ENCODE measurements around the gene NRIP2.

NRIP2 gene

DNA sequence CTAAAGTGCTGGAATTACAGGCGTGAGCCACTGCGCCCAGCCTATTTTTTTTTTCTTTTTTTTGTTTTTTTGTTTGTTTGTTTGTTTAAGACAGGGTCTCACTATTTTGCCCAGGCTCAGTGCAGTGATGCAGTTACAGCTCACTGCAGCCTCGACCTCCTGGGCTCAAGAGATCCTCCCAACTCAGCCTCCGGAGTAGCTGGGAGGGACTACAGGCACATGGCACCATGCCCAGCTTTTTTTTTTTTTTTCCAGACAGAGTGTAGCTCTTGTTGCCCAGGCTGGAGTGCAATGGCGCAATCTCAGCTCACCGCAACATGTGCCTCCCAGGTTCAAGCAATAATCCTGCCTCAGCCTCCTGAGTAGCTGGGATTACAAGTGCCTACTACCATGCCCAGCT lies 28.1 kb downstream of the NRIP2 start:
- no peak for DNase-seq (ENCODE audit: low read depth in 2 of 2)

DNA sequence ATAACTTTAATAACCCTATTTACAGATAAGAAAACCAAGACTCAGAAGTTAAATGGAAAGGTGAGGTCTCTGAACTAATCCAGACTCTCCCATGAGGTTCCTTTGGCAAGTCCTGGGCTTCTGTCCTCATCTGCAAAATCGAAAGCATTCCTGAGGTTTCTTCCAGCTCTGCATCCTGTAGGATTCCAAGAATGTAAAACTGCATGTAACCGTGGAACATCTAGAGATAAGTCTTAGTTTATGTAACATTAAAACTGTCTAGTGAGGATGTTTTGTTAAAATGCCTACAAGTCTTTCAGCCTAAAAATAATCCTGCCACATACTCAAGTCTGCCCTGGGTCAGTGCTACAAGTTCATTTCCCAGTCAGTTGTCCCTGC lies 29.7 kb downstream of the NRIP2 start:
- DNase-seq (ENCODE audit: low read depth in 2 of 2) = no peak

GRCh38 chr12:2804393-2805142 lies 30.3 kb downstream of the NRIP2 start:
- DNase-seq (ENCODE audit: low read depth in 2 of 2) = no peak

DNA sequence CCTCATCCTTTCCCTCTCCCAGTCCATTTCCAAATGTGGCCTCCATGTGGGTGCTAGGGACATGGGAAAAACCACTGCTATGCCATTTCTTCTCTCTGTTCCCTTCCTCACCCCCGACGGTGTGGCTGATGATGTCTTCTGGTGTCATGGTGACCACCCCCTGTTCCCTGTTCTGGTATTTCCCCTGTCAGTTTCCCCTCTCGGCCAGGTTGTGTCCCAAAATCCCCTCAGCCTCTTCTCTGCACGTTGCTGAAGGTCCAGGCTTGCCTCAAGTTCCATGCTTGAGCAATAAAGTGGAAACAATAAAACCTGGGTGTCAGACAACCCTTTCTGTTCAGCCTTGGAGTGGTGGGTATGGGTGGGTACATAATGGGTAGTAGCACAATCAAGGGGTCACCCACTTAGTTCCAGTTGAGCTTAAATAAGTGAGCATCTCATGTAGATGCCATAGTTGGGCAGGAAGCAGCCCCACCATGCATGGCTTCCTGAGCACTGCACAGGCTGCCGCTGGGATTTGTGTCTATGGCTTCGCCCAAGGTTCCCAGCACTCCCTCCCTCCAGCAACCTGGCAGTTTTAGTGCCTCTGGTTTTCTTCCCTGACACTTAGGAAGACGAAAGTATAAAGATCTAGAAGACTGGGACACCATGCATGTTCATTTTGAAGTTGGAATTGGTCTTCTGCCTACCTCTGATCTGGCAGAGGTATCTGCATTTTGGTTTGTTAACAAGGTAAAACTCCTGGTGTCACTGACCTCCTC lies 31.0 kb downstream of the NRIP2 start:
- no peak for DNase-seq (ENCODE audit: low read depth in 2 of 2)

DNA sequence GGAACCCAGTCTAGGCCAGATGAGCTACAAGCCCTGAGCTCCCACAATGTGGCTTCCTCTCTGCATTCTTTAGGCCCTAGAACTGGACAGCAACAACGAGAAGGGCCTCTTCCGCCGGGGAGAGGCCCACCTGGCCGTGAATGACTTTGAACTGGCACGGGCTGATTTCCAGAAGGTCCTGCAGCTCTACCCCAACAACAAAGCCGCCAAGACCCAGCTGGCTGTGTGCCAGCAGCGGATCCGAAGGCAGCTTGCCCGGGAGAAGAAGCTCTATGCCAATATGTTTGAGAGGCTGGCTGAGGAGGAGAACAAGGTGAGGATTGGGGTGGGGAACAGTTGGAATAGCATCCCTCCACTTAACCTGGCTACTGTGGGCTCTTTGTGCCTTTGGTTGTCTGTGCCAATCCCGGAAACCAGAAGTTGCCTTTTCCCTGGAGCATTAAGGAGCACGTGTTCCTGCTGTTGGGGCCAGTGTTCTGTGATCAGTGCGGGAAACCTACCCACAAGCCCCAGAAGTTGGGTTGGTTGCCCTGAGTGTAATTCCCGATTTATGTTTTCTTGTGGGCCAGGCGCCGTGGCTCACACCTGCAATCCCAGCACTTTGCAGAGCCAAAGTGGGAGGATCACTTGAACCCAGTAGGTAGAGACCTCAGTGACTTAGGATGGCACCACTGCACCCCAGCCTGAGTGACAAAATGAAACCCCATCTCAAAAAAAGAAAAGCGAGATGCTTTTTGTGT lies 33.6 kb downstream of the NRIP2 start:
- no peak for DNase-seq (ENCODE audit: low read depth in 2 of 2)

- DNase-seq (ENCODE audit: low read depth in 2 of 2) = no peak
These were observed 34.7 kb downstream of the NRIP2 start for GRCh38 chr12:2800046-2800570.

DNA sequence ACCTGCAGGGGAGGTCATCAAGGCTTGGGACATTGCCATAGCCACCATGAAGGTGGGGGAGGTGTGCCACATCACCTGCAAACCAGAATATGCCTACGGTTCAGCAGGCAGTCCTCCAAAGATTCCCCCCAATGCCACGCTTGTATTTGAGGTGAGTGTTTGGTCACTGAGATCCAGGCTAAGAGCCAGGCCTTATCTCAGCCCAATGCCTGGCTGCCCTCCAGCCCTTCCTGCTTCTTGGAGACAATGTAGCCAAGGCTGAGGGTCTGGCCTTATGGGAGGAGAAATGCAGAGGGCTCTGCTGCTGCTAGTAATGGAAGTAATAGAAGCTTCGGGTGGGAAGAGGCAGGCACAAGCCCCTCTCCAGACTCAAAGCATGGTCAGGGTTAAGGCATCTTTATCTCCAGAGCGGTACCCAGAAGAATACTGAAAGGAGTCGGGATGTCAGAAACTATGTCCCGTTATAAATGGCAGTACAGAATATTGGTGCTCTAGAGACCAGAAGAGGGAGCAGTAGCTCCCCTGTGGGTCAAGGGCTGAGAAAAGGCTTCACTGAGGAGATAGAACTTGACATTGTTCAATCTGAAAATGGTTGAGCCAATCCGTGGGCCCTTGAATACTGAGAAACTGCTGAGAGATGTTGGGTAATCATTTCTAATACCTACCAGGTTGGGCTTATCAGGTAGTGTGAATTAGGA lies 37.0 kb downstream of the NRIP2 start:
- DNase-seq (ENCODE audit: low read depth in 2 of 2) = no peak

DNA sequence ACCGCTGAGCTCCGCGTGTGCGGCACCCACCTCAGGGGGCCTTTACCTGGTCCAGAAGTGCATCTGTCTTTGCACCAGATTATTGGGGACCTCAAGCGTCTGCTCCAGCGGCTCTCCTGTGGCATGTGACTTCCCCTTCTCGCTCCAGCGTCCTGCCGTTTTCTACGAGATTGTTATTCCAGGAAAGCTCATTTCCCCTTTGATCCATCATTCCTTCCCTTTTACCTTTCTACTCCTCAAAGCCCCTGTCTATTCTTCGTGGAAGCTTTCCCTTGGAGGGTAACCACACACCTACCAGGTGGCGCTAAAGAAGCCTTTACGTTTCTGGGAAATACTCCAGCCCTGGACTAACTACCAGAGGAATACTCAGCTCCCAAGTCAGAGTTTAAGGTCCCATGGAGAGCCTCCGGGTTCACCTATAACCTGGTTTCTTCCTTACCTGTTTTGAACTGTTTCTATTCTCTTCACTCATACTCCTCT lies 38.6 kb downstream of the NRIP2 start:
- DNase-seq (ENCODE audit: low read depth in 2 of 2) = no peak

- peak; percentile 32 to 60 for DNase-seq (ENCODE audit: low read depth in 2 of 2)
These were observed 39.3 kb downstream of the NRIP2 start for GRCh38 chr12:2795291-2796186.

- DNase-seq (ENCODE audit: low read depth in 2 of 2) = peak; percentile 80 to 82
These were observed 40.0 kb downstream of the NRIP2 start, which contains the start of gene FKBP4 for GRCh38 chr12:2794736-2795289. FKBP4 (plus strand) TSS chr12:2794970; CDS start chr12:2795140, 170 bp downstream.

GRCh38 chr12:2794191-2794735 lies 40.6 kb downstream of the NRIP2 start:
- DNase-seq (ENCODE audit: low read depth in 2 of 2) = no peak

DNA sequence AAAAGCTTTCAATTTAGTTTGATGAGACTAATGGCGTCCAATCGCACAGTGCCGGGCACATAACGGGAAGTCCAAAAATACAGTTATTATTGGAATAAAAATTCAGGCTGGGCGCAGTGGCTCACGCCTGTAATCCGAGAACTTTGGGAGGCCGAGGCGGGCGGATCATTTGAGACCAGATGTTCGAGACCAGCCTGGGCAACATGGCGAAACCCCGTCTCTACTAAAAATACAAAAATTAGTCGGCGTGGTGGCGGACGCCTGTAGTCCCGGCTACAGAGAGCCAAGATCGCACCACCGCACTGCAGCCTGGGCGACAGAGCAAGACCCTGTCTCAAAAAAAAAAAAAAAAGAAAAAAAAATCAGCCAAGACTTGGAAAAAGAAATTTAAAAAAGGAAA lies 41.3 kb downstream of the NRIP2 start:
- DNase-seq (ENCODE audit: low read depth in 2 of 2) = no peak

DNA sequence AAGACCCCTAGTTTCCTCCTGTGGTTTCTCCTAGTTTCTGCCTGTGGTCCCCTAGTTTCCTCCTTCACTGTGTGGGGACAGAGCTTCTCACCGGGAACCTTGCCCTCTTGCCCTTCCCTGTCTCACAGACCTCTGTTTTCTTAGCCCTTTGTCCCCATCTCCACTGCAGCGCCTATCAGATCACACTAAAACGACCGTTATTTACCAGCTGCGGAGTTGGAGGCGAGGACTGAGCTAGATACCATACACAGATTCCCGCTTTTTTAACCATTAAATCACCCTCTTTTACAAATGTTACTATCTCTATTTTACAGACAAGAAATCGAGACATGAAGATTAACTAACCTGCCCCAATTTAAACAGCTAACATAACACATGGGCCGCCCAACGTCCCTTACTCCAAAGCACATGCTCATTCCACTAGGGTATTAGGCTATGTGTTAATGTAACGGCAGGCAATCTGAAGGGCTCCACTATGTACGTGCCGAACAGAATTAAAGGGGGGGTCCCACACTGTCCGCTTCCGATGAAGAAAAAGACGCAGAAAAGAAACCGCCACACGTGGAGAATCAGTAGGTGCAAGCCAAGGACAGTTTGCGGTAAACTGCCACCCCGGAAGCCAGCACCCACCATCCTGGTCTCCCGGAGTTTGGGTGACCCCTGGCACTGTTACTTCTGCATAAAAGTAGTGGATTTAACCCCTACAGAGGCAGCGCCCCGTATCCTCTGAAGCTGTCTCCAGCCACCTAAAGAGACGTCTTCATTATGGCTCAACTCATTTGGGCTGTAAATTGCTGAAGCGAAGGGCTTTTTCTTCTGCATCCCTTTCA lies 41.9 kb downstream of the NRIP2 start:
- no peak for DNase-seq (ENCODE audit: low read depth in 2 of 2)

DNA sequence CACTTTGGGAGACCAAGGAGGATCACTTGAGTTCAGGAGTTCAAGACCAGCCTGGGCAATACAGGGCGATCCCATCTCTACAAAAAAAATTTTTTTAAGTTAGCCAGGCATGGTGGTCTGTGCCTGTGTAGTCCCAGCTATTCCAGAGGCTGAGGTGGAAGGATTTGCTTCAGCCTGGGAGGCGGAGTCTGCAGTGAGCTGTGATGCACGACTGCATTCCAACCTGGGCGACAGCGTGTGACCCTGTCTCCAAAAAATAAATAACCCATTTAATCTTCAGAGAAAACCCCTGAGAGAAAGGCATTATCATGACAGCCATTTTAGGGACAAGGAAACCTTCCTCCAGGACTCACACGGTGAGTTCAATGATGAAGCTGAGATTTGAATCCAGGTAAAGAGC lies 43.7 kb downstream of the NRIP2 start:
- DNase-seq (ENCODE audit: low read depth in 2 of 2) = no peak

DNA sequence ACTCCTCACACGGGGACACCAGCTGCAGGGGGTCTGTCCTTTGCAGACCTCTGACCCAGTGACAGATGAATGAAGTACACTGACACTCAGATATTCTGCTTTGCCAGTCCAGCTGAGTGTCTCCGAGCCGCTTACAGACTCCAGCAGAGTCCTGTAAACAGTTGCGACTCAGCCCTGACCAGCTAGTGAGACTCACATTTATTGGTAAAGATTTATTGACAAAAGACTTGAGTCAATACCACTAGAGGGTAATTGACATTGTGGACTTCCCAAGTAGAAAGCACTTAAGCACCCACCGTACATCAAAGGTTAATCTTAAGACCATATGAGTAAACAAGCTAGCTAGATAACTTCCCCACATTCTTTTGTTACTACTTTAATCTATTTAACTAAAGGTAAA lies 49.8 kb downstream of the NRIP2 start:
- no peak for DNase-seq (ENCODE audit: low read depth in 2 of 2)

GRCh38 chr12:2783936-2784600 lies 50.8 kb downstream of the NRIP2 start:
- peak in 1 of 2 donors; percentile 13 for DNase-seq (ENCODE audit: low read depth in 2 of 2)

DNA sequence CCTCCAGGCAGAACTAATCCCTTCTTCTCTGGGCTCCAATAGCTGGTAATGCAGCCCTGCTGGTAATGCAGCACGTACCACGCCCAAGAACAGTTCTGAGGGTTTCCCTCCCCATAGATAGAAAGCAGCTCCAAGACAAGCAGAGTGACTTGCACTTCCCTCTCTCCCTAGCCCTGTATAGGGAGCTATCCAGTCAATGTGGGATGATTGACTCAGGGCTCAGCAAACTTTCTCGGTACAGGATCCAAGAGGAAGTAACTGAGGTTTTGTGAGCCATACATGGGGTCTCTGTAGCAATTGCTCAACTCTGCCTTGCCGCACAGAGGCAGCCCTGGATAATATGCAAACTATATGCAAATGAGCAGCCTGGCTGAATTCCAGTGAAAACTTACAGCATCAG lies 55.6 kb downstream of the NRIP2 start:
- DNase-seq (ENCODE audit: low read depth in 2 of 2) = no peak

DNA sequence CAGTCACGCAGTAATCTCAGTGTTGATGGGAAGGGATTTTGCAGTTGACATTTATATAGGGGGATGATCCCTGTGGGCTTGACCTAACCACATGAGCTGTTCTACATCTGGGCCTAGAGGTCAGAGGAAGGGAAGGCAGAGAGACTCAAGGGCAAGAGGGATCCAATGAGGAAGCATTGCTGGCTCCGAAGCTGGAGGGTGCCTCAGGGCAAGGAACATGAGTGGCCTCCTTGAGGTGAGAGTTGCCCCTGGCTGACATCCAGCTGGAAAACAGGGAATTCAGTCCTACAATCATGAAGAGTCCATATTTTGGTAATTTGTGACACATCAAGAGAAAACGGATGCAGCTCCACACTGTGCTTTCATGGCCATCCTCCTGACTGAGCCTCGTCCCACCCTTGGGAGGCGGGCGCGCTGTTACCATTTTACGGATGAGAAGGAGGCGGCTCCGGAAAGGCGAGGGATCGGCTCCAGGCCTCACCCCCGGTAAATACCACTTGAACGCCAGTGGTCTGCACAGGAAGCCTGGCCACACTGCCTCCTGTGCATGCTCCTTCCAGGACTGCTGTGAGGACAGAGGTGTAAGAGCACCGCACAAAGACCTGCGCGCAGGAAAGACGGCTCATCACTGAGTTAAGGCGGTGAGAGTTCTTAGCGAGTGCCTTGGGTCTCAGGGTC lies 58.6 kb downstream of the NRIP2 start:
- DNase-seq (ENCODE audit: low read depth in 2 of 2) = no peak

All from stimulated activated CD8-positive, alpha-beta memory T cell treated with anti-CD3 and anti-CD28 coated beads, Interleukin-15, amount 100 ng/mL, for 4 hours (primary cell).